ENCODE measurements around the gene LEMD2. TPM values are rescaled to one million over a fixed set of nuclear protein-coding genes. Genes with fewer than 3 reads are reported as not detected.

The LEMD2 gene
- total and polyA plus RNA-seq, 4 donors: 30.0 to 85.2 (median 65.0) TPM

DNA sequence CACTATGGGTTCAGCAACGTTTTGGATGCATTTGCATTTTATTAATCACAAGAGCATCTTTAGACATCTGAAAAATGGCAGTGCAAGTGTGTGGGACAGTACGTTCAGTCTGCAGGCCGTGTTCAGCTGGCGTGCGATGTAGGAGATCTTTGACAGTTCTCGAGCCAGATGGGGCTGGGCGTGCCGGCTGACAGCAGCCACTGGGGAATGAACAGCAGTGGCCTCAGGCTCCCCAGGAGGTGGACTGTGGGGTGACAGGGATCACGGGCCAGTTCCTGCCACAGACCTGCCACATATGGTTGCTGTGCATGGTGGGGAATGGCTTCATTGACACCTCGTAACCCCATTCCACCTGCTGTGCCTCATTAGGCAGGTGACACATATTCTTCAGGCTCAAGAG is 31.3 kb upstream of the LEMD2 start:
- 65% methylated on average over 8 of the region's 10 CpGs for WGBS (ENCODE audit: insufficient coverage)
- Histone ChIP-seq H3K4me1 (ENCODE audit: control insufficient read depth, insufficient read depth, low read length) (peaks cover 22% of the 10 kb centered on the region), H3K27ac (ENCODE audit: low read depth, low read length) (no peak overlapping the region), H3K4me3 (ENCODE audit: low read depth, low read length) (no peak overlapping the region), H3K27me3 (ENCODE audit: control insufficient read depth, insufficient read depth, low read length) (no peaks in the 10 kb centered on the region), H3K9me3 (ENCODE audit: control insufficient read depth, insufficient read depth, low read length) (no peaks in the 10 kb centered on the region), H3K36me3 (ENCODE audit: control insufficient read depth, insufficient read depth, low read length) (no peaks in the 10 kb centered on the region)
- DNase-seq (ENCODE audit: low read depth in 4 of 6, low spot score in 6 of 6): peak in 1 of 6 donors; percentile 47

DNA sequence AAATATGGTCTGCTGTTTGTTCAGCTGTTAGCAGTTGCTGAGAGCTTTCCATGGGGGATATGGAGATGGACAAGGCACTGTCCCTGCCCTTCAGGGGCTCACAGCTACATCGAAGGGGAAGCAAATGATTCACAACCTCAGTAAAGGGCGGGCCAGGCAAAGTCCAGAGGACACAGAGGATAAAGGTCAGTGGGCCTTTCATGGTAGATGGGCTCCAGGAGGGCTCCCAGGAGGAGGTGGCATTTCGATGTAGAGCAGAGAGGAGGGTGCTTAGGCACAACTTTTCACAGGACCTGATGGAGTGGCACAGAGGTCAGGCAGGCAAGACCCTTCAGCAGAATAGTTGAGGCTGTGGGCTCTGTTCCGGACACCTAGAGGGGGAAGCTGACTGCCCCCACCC is 30.1 kb upstream of the LEMD2 start:
- H3K4me3 ChIP-seq (ENCODE audit: low read depth, low read length): no peak overlapping the region
- no peaks in the 10 kb centered on the region for H3K27me3 ChIP-seq (ENCODE audit: control insufficient read depth, insufficient read depth, low read length)
- H3K36me3 ChIP-seq (ENCODE audit: control insufficient read depth, insufficient read depth, low read length): no peaks in the 10 kb centered on the region
- no peaks in the 10 kb centered on the region for H3K9me3 ChIP-seq (ENCODE audit: control insufficient read depth, insufficient read depth, low read length)
- no peak overlapping the region for H3K27ac ChIP-seq (ENCODE audit: low read depth, low read length)
- no peak for DNase-seq (ENCODE audit: low read depth in 4 of 6, low spot score in 6 of 6)
- WGBS (ENCODE audit: insufficient coverage): 81% methylated on average over 4 of the region's 4 CpGs
- H3K4me1 ChIP-seq (ENCODE audit: control insufficient read depth, insufficient read depth, low read length): peaks cover 22% of the 10 kb centered on the region

DNA sequence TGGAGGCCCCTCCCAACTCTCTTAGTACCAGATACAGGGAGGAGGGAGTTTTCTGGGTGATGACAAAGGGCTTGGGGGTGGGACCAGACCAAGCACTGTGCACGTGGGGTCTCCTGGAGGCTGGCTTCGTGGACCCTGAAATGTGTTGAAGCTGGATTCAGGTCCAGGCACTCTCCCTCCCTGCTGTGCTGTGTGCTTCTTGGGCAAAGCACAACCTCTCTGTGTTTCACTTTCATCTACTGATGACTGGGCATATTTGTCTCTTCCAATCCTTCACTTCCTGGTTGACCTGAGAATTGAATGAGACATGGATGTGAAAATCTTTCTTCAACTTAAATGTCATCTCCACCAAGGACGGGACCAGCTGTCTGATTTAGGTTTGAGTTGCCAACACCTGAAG is 29.4 kb upstream of the LEMD2 start:
- H3K4me3 ChIP-seq (ENCODE audit: low read depth, low read length): no peak overlapping the region
- no CpG with 5 or more reads among the region's 3 CpGs for WGBS (ENCODE audit: insufficient coverage)
- H3K27me3 ChIP-seq (ENCODE audit: control insufficient read depth, insufficient read depth, low read length): no peaks in the 10 kb centered on the region

DNA sequence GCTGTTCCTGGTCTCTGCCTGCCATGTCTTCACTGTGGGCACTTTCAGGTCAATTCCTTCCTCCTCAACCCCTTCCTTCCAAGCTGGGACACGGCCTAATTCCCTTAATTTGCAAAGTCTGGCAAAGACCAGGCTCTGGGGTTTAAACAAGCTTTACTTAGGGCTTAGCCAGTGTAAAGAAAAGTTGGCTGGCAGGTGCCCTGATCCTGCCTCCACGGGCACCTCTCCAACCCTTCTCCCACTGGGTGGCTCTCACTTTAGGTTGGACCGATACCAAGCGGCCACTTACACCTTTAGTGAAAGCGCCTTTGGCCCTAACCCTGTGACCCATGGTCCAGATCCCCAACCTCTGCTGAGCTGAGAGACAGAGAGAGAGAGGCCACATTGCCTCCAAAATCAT is 28.6 kb upstream of the LEMD2 start:
- DNase-seq (ENCODE audit: low read depth in 4 of 6, low spot score in 6 of 6): no peak
- H3K4me3 ChIP-seq (ENCODE audit: low read depth, low read length): no peak overlapping the region
- no peaks in the 10 kb centered on the region for H3K9me3 ChIP-seq (ENCODE audit: control insufficient read depth, insufficient read depth, low read length)
- H3K4me1 ChIP-seq (ENCODE audit: control insufficient read depth, insufficient read depth, low read length): peaks cover 31% of the 10 kb centered on the region
- H3K27ac ChIP-seq (ENCODE audit: low read depth, low read length): no peak overlapping the region
- H3K36me3 ChIP-seq (ENCODE audit: control insufficient read depth, insufficient read depth, low read length): no peaks in the 10 kb centered on the region
- WGBS (ENCODE audit: insufficient coverage): 93% methylated on average over 3 of the region's 5 CpGs
- no peaks in the 10 kb centered on the region for H3K27me3 ChIP-seq (ENCODE audit: control insufficient read depth, insufficient read depth, low read length)

More for the DNA sequence above, 29.4 kb upstream of the LEMD2 start:
- H3K36me3 ChIP-seq (ENCODE audit: control insufficient read depth, insufficient read depth, low read length): no peaks in the 10 kb centered on the region
- H3K4me1 ChIP-seq (ENCODE audit: control insufficient read depth, insufficient read depth, low read length): peaks cover 30% of the 10 kb centered on the region
- H3K27ac ChIP-seq (ENCODE audit: low read depth, low read length): no peak overlapping the region
- no peaks in the 10 kb centered on the region for H3K9me3 ChIP-seq (ENCODE audit: control insufficient read depth, insufficient read depth, low read length)
- DNase-seq (ENCODE audit: low read depth in 4 of 6, low spot score in 6 of 6): no peak

GRCh38 chr6:33816911-33817310 is 28.0 kb upstream of the LEMD2 start:
- H3K27ac ChIP-seq (ENCODE audit: low read depth, low read length): no peak overlapping the region
- no peak for DNase-seq (ENCODE audit: low read depth in 4 of 6, low spot score in 6 of 6)
- H3K9me3 ChIP-seq (ENCODE audit: control insufficient read depth, insufficient read depth, low read length): no peaks in the 10 kb centered on the region
- peaks cover 33% of the 10 kb centered on the region for H3K4me1 ChIP-seq (ENCODE audit: control insufficient read depth, insufficient read depth, low read length)
- H3K36me3 ChIP-seq (ENCODE audit: control insufficient read depth, insufficient read depth, low read length): no peaks in the 10 kb centered on the region
- H3K4me3 ChIP-seq (ENCODE audit: low read depth, low read length): no peak overlapping the region
- WGBS (ENCODE audit: insufficient coverage): 76% methylated on average over 8 of the region's 8 CpGs
- no peaks in the 10 kb centered on the region for H3K27me3 ChIP-seq (ENCODE audit: control insufficient read depth, insufficient read depth, low read length)

DNA sequence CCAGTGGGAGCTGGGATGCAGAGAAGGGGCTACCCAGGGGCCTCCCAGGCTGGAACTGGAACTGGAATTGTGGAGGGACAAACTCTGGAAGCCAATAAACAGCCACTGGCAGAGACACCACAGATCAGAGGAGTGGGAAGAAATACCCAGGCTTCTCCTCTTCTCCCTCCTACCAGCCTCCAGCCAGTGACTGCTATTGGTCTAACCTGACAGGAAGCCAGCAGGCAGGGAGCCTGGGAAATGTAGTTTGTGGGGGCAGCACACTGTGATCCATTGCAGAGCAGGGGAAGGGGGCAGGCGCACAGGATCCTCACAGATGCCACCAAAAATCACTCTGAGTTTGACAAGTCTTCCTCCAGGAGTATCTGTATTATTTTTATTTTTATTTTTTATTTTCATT is 26.9 kb upstream of the LEMD2 start:
- Histone ChIP-seq H3K9me3 (ENCODE audit: control insufficient read depth, insufficient read depth, low read length) (no peaks in the 10 kb centered on the region), H3K27me3 (ENCODE audit: control insufficient read depth, insufficient read depth, low read length) (no peaks in the 10 kb centered on the region), H3K4me3 (ENCODE audit: low read depth, low read length) (no peak overlapping the region), H3K27ac (ENCODE audit: low read depth, low read length) (no peak overlapping the region), H3K4me1 (ENCODE audit: control insufficient read depth, insufficient read depth, low read length) (peaks cover 30% of the 10 kb centered on the region), H3K36me3 (ENCODE audit: control insufficient read depth, insufficient read depth, low read length) (no peaks in the 10 kb centered on the region)
- DNase-seq (ENCODE audit: low read depth in 4 of 6, low spot score in 6 of 6): peak in 5 of 6 donors; percentile 28 to 93 (median 48)
- no CpG with 5 or more reads among the region's 1 CpG for WGBS (ENCODE audit: insufficient coverage)

DNA sequence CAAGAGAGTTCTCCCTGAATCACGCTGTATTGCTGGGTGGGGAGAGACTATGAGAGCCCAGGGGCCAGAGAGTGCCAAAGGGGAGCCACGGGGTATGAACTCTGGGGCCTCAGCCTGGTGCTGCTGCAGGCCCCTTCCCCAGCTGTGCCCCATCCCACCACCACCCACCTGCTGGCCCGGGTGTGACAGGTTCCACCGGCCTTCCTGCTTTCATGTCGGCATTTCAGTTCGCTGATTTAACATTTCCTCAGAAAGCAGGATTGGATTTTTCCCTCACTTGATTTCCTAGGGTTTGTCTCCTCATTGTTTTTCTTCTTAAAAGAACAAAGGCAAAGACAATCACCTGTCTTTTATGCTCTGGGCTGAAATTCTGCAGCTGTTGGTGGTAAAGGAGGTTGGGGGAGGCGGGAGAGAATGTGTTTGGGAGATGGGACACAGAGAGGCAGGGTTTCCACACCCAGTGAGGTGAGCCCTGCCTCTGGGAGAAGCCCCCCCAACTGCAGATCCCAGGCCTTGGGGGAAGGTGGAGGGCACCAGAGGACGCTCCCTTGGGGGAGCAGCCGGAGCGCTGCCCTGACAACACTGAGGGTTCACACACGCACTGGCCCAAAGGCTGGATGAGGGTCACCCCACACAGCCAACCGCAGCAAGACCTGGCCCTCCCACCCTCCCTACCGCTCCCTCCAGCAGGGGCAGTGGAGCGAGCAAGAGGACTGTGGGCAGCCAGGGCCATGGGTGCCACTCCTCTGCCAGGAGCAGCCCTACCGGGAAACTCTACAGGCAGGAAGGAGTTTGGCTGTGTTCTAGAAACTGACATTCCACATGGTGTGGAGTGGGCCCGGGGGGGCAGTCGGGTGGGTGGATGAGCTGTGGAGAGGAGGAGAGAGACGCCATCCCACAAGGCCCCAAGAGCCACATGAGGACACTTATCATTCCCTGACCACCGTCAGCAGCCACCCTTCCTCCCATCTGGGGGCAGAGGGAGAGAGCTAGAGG is 25.4 kb upstream of the LEMD2 start:
- peaks cover 26% of the 10 kb centered on the region for H3K4me1 ChIP-seq (ENCODE audit: control insufficient read depth, insufficient read depth, low read length)

DNA sequence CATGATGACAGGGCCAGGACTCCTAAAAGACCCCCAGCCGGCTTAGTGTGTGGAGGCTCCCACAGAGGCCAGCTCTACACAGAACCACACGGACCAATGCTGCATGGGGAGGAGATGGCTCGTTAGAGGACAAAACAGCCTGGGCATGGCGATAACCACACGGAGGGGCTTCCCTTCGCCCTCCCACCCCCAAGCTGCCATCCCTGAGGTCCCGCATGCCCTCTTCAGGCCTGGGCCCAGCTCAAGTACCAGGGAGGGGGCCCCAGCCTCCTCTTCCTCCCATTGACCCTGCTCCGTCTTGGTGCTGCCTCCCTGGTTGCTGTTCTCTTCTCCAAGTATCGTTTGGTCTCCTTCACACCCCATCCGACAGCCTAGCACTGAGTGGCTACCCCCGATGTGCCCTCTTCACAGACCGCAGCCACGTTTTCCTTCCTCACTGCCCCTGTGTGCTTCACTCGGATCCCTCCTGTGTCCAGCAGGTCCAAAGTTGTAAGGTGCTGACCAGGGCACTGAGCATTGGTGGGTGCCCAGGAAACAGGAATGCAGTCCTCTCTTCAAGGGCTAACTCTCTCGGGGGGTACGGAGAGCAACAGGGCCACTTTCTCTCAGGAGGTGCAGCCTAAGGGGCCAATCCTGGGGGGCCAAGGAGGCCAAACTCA is 24.4 kb upstream of the LEMD2 start:
- Histone ChIP-seq H3K9me3 (ENCODE audit: control insufficient read depth, insufficient read depth, low read length) (no peaks in the 10 kb centered on the region), H3K4me3 (ENCODE audit: low read depth, low read length) (no peak overlapping the region), H3K27ac (ENCODE audit: low read depth, low read length) (no peak overlapping the region), H3K4me1 (ENCODE audit: control insufficient read depth, insufficient read depth, low read length) (peaks cover 27% of the 10 kb centered on the region), H3K27me3 (ENCODE audit: control insufficient read depth, insufficient read depth, low read length) (peaks cover 2% of the 10 kb centered on the region), H3K36me3 (ENCODE audit: control insufficient read depth, insufficient read depth, low read length) (no peaks in the 10 kb centered on the region)
- WGBS (ENCODE audit: insufficient coverage): 67% methylated on average over 14 of the region's 16 CpGs
- DNase-seq (ENCODE audit: low read depth in 4 of 6, low spot score in 6 of 6): no peak

More for the DNA sequence above, 25.4 kb upstream of the LEMD2 start:
- DNase-seq (ENCODE audit: low read depth in 4 of 6, low spot score in 6 of 6): no peak
- H3K36me3 ChIP-seq (ENCODE audit: control insufficient read depth, insufficient read depth, low read length): no peaks in the 10 kb centered on the region
- H3K27ac ChIP-seq (ENCODE audit: low read depth, low read length): no peak overlapping the region
- WGBS (ENCODE audit: insufficient coverage): 76% methylated on average over 12 of the region's 19 CpGs
- no peaks in the 10 kb centered on the region for H3K9me3 ChIP-seq (ENCODE audit: control insufficient read depth, insufficient read depth, low read length)
- H3K4me3 ChIP-seq (ENCODE audit: low read depth, low read length): no peak overlapping the region
- peaks cover 2% of the 10 kb centered on the region for H3K27me3 ChIP-seq (ENCODE audit: control insufficient read depth, insufficient read depth, low read length)

- Histone ChIP-seq H3K4me3 (ENCODE audit: low read depth, low read length) (no peak overlapping the region), H3K36me3 (ENCODE audit: control insufficient read depth, insufficient read depth, low read length) (no peaks in the 10 kb centered on the region), H3K9me3 (ENCODE audit: control insufficient read depth, insufficient read depth, low read length) (no peaks in the 10 kb centered on the region), H3K4me1 (ENCODE audit: control insufficient read depth, insufficient read depth, low read length) (peaks cover 31% of the 10 kb centered on the region), H3K27me3 (ENCODE audit: control insufficient read depth, insufficient read depth, low read length) (peaks cover 2% of the 10 kb centered on the region), H3K27ac (ENCODE audit: low read depth, low read length) (no peak overlapping the region)
- peak in 3 of 6 donors; percentile 42 to 82 (median 81) for DNase-seq (ENCODE audit: low read depth in 4 of 6, low spot score in 6 of 6)
- 2% methylated on average over 4 of the region's 11 CpGs for WGBS (ENCODE audit: insufficient coverage)
Measured at GRCh38 chr6:33812669-33813068, 23.7 kb upstream of the LEMD2 start.

Measured in spinal cord (tissue), 10 donors.